Activated CD8-positive, alpha-beta memory T cell treated with anti-CD3 and anti-CD28 coated beads, Interleukin-2, amount 50 U/mL, for 24 hours (primary cell): Measurements from ENCODE around the gene OR13C5.
"Not testable (repeated sequence)": the region's sequence is repeated elsewhere in the genome, so short reads cannot be mapped to it uniquely, and the experiment has no call there.

Source experiments
- DNase-seq: peaks from one replicate; pipeline ENCODE4 v3.0.0-alpha.2; 2020; ENCODE audit errors: extremely low read depth

OR13C5 gene, protein sequence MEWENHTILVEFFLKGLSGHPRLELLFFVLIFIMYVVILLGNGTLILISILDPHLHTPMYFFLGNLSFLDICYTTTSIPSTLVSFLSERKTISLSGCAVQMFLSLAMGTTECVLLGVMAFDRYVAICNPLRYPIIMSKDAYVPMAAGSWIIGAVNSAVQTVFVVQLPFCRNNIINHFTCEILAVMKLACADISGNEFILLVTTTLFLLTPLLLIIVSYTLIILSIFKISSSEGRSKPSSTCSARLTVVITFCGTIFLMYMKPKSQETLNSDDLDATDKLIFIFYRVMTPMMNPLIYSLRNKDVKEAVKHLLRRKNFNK

DNA sequence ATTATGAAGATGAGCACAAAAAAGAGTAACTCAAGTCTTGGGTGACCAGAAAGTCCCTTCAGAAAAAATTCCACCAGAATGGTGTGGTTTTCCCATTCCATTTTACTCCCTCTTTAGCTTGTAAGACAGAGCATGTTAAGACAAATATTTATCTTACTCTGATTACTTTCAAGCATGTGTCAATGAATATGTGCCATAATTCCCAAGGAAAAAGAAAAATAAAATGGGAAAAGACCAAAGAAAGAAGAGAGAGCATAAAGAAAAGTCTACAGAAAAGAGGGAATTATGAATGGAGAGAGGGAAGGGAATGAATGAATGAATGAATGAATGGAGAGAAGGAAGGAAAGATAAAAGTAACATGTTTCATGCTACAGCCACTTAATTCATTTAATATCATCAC lies at the start of gene OR13C5:
Gene OR13C5 (minus strand): TSS at position 101 of the 400 bp plus-strand sequence. CDS start 0 bp downstream, at position 101.
- DNase-seq: not testable (repeated sequence)

DNA sequence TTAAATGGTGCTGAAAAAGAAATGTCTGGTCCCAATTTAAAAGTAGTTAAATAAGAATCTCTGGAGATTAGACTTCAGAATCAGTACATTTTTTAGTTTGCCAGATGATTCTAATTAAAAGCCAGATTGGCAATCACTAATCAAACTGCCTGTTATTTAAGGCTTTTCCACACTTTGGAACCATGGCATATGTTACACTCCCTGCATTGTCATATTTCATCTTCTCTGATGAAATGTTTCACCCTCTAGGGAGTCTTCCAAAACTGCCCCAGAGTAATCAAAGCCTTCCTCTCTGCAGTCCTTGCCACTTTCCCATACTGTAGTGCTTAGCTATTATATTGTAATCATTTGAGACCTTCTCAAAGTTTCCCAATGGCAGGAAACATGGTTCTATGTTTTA lies 36.2 kb upstream of the OR13C5 start:
- no peak for DNase-seq

DNA sequence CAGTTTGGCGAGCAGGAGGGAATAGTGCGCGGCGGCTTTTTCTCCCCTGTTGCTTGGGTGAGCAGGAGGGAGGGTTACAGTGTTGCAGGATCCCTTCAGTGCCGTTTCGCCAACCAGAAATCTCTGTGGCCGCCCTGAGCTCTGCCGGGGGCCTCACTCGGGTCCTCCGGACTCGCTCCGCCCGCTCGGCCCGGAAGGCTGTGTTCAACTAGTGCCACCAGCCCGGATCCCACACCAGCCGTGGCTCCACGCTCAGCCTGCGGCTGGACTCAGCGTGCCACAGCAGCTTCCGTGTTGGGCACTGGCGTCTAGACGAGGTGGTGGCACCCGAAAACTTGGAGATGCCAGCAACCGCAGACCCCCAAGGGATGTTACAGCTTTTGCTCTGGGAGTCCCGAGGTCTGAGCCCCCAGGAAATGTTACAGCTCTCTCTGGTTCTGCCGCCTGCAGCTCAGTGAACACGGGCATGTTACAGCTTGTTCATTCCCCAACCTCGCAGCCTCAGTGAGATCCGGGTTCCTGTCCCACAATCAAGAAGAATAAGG lies 34.8 kb upstream of the OR13C5 start:
- DNase-seq: no peak

DNA sequence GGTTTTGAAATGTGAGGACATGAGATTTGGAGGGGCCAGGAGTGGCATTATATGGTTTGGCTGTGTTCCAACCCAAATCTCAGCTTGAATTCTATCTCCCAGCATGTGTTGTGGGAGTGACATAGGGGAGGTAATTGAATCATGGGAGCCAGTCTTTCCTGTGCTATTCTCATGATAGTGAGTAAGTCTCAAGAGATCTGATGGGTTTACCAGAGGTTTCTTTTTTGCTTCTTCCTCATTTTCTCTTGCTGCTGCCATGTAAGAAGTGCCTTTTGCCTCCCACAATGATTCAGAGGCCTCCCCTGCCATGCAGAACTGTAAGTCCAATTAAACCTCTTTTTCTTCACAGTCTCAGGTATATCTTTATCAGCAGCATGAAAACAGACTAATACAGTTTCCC lies 26.8 kb upstream of the OR13C5 start:
- DNase-seq: not testable (repeated sequence)

DNA sequence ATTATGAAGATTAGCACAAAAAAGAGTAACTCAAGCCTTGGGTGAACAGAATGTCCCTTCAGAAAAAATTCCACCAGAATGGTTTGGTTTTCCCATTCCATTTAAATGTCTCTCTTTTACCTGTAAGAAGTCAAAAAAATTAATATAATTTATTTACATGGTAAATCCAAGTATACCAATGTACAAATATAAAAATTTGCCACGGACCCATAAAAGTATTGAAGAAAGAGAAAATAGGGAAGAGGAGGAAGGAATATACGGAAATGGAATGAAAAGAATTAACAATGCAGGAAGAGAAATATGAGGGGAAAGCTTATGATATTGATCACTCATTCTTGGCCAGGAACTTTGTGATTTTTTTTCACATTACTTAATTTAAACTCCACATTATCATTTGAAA lies 18.9 kb upstream of the OR13C5 start, which contains the start of gene OR13C9:
Gene OR13C9 (minus strand): TSS at position 101 of the 400 bp plus-strand sequence. CDS start 0 bp downstream, at position 101.
- DNase-seq: no peak

DNA sequence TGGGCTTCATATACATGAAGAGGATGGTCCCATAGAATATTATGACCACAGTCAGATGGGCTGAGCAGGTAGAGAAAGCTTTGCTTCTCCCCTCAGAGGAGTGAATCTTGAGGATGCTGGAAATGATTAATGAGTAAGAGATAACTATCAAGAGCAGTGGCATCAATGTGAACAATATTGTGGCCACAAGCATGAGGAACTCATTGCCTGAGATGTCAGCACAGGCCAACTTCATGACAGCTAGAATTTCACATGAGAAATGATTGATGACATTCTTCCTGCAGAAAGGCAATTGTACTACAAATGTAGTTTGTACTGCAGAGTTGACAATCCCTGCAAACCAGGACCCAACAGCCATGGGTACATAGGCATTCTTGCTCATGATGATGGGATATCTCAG lies 18.2 kb upstream of the OR13C5 start:
- DNase-seq: no peak

DNA sequence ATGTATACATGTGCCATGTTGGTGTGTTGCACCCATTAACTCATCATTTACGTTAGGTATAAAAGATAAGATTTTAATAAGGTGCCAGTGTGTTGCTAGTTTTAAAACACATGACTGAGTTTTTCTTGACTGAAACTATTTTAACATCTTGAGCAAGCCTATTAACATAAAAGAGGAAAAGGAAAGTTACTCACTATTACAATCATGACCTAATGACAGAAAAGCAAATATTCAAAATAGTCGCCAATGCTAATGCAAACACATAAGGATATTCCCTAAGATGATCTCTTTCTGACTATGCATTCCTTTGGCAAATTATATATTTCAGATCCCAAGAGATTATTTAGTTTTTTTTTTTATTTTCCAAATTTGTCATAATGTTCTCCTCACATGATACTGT lies 12.0 kb upstream of the OR13C5 start:
- no peak for DNase-seq

DNA sequence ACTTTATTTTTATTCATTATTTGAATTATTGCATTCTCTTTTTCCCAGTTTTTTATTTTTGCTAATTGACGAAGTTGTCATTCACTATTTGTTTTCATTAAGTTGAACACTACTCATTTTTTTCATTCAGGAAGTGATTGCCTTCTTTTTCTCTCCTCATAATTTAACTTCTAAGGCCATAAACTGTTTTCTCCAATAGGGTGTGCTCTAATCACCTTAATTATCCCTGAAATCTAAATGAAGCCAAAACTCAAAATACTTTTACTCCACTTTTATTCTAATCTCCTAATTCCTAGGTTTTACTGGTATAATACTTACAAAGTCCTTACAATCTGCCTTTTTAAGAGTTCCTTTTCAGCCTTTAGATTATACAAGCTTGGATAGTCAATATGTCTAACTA lies 9.1 kb upstream of the OR13C5 start:
- no peak for DNase-seq

DNA sequence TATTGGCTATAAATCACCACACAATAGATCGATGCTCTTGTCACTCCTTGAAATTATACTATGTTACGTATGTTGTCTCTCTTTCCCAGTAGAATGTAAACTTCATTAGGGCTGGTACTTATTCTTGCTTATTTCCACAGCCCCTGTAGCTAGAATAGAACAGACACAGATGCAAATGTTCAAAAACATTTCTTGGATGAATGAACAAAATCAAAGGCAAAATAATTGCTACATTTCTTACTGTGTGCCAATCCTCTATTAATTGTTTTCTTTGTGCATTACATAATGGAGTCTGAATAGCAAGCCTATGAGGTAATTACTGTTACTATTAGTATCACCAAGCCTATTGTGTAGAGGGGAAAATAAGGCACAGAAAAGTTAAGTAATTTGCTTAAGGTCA lies 6.9 kb upstream of the OR13C5 start:
- no peak for DNase-seq

DNA sequence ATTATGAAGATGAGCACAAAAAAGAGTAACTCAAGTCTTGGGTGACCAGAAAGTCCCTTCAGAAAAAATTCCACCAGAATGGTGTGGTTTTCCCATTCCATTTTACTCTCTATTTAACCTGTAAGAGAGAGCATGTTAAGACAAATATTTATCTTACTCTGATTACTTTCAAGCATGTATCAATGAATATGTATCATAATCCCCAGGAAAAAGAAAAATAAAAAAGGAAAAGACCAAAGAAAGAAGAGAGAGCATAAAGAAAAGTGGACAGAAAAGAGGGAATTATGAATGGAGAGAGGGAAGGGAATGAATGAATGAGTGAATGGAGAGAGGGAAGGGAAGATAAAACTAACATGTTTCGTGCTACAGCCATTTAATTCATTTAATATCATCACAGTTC lies 6.3 kb upstream of the OR13C5 start, which contains the start of gene OR13C2:
Gene OR13C2 (minus strand): TSS at position 101 of the 400 bp plus-strand sequence. CDS start 0 bp downstream, at position 101.
- not testable (repeated sequence) for DNase-seq

DNA sequence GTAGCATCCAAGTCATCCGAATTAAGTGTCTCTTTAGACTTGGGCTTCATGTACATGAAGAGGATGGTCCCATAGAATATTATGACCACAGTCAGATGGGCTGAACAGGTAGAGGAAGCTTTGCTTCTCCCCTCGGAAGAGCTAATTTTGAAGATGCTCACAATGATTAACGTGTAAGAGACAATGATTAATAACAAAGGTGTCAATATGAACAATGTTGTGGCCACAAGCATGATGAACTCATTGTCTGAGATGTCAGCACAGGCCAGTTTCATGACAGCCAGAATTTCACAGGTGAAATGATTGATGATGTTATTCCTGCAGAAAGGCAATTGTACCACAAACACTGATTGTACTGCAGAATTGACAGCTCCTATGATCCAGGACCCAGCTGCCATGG lies 5.6 kb upstream of the OR13C5 start:
- no peak for DNase-seq

DNA sequence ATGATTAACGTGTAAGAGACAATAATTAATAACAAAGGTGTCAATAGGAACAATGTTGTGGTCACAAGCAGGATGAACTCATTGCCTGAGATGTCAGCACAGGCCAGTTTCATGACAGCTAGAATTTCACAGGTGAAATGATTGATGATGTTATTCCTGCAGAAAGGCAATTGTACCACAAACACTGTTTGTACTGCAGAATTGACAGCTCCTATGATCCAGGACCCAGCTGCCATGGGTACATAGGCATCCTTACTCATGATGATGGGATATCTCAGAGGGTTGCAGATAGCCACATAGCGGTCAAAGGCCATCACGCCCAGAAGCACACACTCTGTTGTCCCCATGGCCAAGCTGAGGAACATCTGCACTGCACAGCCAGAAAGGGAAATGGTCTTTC lies 464 bp downstream of the OR13C5 start:
- DNase-seq: not testable (repeated sequence)

DNA sequence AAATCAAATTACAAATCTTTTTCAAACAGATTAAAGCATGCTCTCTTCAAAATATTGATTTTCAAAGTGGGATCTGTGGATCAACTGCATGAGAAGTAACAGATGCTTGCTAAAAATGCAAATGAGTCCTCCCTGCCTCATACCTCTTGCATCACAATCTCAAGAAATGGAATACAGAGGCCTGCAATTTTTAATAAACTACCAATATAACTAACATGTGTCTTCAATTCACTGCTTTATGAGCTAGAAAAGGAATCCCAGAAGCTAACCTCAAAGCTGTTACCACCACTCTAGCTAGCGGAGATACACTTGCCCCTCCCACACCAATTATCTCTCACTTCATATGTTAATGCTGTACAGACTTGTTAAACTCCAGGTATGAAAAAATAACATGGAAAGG lies 9.6 kb downstream of the OR13C5 start:
- no peak for DNase-seq

DNA sequence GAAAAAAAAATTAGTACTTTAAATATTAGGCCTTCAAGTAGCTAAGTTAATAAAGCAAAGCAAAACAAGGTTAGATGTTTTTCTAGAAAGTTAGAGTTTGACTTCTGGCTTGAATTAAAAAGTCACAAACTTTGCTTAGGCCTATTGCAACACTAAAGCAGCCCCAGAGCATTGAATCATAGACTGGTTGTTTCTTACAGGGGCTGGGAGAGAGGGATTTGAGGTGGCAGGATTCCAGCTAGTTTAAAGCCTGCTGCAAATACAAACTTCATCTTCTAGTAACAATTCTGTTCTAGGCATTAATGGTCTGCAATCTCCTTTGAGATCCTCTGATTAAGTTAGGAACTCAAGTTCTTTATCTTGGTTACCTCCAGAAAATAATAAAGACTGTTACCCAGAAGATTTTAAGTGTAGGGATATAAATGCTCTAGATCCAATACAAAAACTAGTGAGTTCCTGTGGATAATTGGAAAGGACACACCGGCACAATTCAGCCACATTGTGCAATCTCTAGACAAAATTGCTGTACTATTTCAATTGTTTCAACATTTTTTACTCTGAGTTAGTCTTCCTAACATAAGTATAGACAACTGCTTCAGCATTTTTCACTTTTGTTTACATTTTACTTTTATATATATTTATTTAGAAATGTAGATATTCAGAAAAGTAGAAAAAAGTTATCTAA lies 12.6 kb downstream of the OR13C5 start:
- DNase-seq: no peak

DNA sequence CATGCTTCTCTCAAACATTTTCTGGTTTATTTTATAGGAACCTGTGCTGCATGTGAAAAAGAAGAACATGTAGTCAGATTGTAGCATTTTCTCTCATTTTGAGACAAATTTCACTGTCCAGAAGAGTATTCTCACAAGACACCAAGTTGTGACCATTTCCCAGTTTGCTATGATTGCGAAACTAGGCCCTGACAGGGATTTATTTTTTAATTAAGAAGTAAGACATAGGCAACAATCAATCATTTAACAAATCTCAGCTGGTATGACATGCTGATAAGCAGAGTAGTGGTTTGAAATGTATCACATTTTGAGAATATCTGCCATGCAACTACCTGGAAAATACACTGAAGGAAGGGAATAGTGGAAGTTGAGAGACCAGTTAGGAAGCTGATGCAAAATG lies 18.7 kb downstream of the OR13C5 start:
- DNase-seq: no peak

DNA sequence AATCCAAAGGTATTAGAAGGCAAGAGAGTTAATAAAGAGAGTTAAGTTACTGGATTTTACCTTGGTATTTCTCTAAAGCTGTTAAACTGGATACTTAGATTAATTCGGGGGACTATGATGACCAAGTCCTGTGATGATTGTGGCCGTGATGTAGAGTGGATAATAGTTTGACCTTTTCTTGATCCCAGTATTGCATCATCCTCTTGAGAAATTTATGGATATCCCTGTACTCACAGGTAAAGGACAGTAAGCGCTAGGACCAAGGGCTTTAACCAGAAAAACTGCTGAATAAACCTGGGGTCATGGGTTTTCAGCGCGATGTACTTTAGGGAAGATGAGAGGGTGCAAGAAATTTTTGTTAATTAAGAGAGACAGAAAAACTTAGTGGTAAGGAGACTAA lies 21.9 kb downstream of the OR13C5 start:
- DNase-seq: no peak

DNA sequence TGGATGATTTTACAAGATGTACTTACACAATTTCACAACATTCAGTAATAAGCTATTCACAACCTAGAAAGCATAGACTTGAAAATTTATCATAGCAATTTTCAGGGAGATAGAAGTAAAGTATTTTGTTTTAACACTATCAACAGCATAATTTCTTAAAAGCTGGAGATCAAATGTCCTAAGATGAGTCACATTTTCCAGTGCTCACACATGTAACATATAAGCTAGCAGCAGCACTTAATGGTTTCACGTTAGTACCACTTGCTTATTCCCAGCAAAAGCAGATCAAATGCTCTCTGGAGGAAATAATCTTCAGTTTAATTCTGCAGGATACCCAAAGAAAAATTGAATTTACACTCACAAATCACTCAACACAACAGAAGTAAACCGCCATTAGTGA lies 23.8 kb downstream of the OR13C5 start:
- DNase-seq: no peak

DNA sequence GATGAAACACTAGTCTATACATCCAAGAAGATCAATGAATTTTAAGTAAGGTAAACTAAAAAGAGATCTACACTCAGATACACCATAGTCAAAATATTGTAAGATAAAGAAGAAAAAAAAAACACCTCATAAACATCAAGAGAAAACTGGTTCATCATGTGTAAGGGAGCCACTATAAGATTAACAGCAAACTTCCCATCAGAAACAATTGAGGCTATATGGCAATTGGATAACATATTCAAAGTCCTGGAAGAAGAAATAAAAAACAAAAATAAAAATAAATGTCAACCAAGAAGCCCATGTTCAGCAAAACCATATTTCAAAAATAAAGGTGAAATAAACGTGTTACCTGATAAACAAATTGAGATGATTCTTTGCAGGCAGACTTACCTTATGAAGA lies 26.6 kb downstream of the OR13C5 start:
- no peak for DNase-seq

DNA sequence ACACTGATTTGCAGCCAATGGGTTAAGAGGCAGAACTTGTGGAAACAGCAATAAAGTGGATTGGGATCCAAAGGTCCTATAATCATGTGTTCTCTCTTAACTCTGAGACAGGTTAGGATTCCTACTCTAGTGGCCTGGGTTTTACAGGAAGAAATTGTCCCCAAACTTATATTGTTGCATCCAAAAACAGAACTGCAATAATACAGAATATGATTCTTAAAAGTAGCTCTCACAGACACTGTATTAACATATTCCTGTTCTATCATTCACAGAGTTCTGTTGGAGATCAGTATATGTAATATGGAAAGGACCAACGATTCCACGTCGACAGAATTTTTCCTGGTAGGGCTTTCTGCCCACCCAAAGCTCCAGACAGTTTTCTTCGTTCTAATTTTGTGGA lies 30.3 kb downstream of the OR13C5 start, which contains the start of gene OR13C8:
Gene OR13C8 (plus strand): TSS at position 301 of the 400 bp plus-strand sequence. CDS start 0 bp downstream, at position 301.
- DNase-seq: no peak

DNA sequence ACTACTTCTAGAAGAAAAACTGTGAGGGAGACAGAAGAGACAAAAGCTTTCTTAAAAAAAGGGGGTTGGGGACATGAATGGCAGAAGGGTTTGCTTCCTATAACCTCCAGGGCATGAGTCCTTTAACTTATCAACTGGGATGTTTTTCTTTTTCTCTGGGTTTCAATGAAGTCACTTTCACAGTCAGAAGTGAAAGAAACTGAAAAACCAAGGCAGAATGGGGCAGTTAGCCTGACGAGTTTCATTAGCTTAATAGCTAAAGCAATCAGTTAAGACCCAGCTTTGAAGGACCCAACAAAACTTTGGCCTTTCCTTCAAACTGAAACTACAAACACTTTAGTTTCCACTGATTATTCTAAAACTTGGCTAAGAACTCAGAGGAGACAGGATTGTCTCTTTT lies 34.9 kb downstream of the OR13C5 start:
- no peak for DNase-seq

DNA sequence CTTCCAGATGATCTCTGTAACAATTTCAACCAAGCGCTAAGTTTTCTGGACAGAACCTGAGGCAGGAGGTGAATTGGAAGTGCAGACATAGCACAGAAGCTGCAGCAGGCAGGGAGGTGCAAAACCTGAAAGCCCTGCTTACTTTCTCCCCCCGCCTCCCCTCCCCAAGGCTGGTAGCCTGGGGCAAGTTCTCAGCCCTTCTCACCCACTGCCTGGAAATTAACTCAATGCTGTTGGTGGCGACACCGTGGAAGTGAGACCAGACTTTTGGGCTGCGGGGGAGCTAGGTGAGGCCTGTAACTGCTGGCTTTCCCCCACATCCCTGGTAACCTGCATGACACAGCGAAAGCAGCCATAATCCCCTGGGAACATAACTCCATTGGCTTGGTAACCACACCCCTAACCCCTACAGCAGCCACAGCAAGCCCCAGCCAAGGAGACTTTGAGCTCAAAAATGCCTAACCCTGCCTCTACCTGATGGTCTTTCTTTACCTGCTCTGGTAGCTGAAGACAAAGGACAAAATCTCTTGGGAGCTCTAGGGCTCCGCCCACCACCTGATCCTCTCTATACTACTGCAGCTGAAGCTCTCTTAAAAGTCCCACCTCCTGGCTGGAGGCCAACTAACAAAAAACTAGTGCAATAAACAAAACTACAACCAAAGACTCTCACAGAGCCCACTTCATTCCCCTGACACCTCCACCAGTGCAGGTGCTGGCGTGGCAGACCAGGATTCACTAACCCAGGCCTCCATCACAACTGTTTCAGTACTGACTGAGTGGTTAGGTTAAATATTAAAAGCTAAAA lies 42.2 kb downstream of the OR13C5 start:
- DNase-seq: no peak

DNA sequence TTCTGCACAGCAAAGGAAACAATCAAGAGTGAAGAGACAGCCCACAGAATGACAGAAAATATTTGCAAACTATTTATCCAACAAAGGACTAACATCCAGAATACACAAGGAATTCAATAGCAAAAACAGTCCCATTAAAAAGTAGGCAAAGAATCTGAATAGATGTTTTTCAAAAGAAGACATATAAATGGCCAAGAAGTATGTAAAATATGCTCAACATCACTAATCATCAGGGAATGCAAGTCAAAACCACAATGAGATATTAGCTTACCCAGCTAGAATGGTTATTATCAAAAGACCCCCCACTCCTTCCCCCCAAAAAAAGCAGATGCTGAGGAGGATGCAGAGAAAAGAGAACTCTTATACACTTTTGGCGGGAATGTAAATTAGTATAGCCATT lies 43.7 kb downstream of the OR13C5 start:
- no peak for DNase-seq
